Measurements from ENCODE around the gene PSMA3.

PSMA3 gene

DNA sequence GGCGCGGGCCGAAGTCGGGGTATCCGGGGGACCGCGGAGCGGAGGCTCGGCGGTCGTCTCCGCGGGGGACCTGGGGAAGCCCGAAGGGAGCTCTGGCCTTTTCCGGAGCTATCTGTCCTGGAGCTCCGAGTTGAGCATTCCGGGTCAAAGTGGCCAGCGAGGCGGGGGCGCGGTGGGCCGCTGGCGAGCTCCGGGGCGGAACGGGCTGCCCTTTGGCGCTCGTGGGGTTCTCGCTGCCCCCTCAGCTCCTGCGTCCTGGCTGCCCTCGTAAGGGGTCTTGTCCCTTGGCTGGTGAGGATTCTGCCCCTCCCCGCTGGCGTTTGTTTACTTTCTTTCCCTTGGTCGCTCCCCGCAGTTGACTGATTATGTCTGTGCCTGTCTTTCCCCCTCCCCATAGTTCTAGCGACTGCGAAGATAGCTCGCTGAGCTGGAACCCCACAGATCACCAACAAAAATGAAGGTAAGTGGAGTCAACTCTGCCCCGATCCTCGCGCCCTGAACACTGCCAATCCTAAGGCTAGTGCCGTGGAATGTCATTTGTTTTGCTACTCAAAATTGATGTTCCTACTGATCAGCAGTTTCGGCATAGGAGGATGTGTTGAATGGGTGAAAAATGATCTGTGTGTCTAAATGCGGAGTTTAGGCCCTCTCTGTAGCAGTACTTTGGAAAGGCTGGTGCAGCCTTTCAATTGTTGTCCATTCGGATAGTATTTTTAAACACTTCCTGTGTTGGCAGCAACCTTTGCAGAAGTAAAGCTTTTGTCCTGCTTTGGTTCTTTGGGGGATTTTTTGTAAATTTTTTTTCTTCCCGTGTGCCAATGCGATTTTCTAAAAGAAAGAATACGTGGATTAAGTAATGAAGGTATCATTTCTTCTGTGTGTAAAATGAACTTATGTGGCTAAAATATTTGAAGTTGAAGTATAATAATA is 55.0 kb downstream of the PSMA3 start:
- DNase-seq (ENCODE audit: low spot score), result peak; percentile 15

DNA sequence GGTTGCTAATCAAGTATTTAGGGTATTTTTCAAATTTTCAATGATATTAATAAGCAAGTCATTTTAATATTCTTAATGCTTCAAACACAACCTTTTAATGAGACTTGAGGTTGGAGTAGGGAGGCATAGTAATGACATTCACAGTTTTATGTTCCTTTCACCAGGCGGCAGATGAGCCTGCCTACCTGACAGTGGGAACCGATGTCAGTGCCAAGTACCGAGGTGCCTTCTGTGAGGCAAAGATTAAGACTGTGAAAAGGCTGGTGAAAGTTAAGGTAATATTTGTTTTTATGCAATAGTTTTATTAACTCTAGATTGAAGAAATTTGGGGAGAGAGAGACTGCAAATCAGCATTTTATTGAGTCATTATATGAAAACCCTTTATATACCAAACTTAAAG is 56.8 kb downstream of the PSMA3 start:
- no peak for DNase-seq (ENCODE audit: low spot score)

DNA sequence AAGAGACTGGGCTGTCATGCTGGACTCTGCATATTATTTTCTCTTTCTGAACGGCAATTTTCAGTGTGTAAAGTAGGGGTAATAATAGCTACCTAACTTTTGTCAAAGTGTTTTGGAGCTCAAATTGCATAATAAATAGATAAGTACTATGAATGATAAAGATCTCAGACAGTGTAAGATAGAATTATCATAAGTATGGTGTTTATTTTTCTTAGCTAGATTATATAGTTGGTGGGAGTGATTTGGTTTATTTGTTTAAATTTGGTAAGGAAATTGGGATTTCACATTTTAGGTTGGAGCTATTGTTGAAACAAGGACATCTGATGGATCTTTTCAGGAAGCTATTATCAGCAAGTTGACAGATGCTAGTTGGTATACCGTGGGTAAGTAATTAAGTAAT is 61.1 kb downstream of the PSMA3 start:
- no peak for DNase-seq (ENCODE audit: low spot score)

DNA sequence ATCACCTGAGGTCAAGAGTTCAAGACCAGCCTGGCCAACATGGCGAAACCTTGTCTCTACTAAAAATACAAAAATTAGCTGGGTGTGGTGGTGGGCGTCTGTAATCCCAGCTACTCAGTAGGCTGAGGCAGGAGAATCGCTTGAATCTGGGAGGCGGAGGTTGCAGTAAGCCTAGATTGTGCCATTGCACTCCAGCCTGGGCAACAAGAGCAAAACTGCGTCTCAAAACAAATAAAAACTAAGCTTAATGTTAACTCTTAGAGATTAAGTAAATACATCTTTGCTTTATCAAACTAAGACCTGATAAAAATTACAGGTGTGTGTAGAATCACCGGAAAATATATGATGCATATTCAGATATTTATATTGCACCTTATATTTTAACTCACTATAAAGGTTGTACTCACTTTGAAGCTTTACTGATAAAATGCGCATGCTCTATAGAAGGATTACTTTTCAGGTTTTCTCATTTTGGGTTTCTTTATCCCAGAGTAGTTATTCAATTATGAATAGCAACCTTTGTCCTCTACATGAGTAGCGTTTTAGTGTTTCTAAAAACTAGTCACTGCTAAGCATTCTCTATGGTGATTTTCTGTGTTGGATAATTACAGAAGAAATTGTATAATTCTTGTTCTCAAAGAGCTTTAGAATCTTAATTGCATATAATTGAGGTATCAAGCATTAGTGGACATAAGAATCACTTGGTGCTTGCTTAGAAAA is 63.1 kb downstream of the PSMA3 start:
- no peak for DNase-seq (ENCODE audit: low spot score)

DNA sequence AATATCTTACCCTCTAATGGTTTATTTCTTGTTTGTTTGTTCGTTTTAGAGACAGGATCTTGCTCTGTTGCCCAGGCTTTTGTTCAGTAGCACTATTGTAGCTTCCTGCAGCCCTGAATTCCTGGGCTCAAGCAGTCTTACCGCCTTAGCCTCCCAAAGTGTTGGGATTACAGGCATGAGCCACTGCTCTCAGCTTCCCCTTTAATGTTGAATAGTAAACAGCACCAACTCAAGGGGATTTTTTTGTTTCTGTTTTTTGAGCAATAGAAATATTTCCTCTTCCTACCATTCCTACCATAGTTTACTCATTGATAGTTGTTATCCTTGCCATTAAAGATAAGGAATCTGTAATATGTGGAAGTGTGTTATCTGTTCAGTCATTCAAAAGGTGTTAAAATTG is 64.4 kb downstream of the PSMA3 start:
- no peak for DNase-seq (ENCODE audit: low spot score)

DNA sequence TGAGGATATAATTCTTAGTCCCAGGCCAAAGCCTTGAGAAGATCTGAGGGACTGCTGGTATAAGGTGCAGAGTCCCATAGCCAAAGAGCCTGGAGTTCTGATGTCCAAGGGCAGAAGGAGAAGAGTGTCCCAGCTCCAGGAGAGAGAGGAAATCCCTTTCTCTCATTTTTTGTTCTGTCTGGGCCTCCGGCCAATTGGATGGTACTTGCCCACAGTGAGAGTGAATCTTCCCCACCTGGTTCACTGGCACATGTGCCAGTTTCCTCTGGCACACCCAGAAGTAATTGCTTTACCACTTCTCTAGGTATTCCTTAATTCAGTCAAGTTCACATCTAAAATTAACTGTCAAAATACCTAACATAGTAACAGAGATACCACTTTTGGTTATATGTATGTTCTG is 69.1 kb downstream of the PSMA3 start:
- no peak for DNase-seq (ENCODE audit: low spot score)

DNA sequence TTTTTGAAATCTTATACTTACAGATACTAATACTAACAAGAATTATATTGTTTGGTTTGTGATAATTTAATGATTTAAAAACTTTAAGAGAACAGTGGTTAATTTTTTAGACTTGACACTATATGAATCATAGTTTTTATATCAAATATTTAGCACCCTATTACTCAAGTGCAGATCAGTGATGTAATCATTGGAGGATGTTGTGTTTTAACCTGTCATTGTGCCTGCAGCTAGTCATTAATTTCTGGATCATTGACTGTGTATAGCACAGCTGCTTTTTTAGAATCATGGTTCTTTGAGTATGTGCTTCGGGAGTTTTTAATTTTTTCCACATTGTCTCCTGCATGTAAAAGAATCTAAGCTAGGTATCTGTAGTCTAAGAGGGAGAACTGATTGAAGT is 71.0 kb downstream of the PSMA3 start:
- no peak for DNase-seq (ENCODE audit: low spot score)
